DND-41 (cell line): ENCODE measurements around the gene ZNF283.

Experiments
- ATAC-seq: fragments of 200-7000 bp; cut with Tn5 transposase; 3 replicates; pipeline ENCODE4 v1.9.1; 2021; ENCODE audit warnings: low read depth; ENCODE audit not compliant: insufficient read depth
- DNase-seq: peaks from one replicate; pipeline ENCODE4 v3.0.0-alpha.2; 2020
- H2AFZ ChIP-seq: 2 replicates; pipeline ENCODE4 v1.6.0; 2012; ENCODE audit warnings: low read depth, low read length
- H3K27ac ChIP-seq: 2 replicates; pipeline ENCODE4 v1.5.1; 2012; ENCODE audit warnings: low read length, inconsistent platforms
- H3K27me3 ChIP-seq: fragments of 200-600 bp; sonication (generic); 2 replicates; pipeline ENCODE4 v1.6.0; 2012; ENCODE audit warnings: low read length, mild to moderate bottlenecking, inconsistent platforms; ENCODE audit not compliant: insufficient read depth, poor library complexity
- H3K36me3 ChIP-seq: 2 replicates; pipeline ENCODE4 v1.5.1; 2012; ENCODE audit warnings: low read length, inconsistent platforms; ENCODE audit not compliant: insufficient read depth
- H3K4me1 ChIP-seq: 2 replicates; pipeline ENCODE4 v1.5.1; 2012; ENCODE audit warnings: mild to moderate bottlenecking, low read length; ENCODE audit not compliant: insufficient read depth
- H3K4me2 ChIP-seq: 2 replicates; pipeline ENCODE4 v1.6.0; 2012; ENCODE audit warnings: mild to moderate bottlenecking, moderate library complexity, low read length, inconsistent platforms; ENCODE audit not compliant: insufficient read depth
- H3K4me3 ChIP-seq, 2 experiments: fragments of 200-600 bp in 1 of 2; shearing (Covaris generic) in 1 of 2; 2 replicates each; pipeline ENCODE4 v1.5.1; 2012 to 2016; ENCODE audit warnings: inconsistent platforms in 2 of 2, low read length in 2 of 2, mild to moderate bottlenecking in 2 of 2, low read depth in 1 of 2, moderate library complexity in 1 of 2
- H3K79me2 ChIP-seq: 2 replicates; pipeline ENCODE4 v1.6.0; 2012; ENCODE audit warnings: low read length, inconsistent platforms; ENCODE audit not compliant: insufficient read depth
- H3K9ac ChIP-seq: 2 replicates; pipeline ENCODE4 v1.6.0; 2012; ENCODE audit warnings: low read depth, mild to moderate bottlenecking, inconsistent platforms, low read length, moderate library complexity
- H3K9me3 ChIP-seq: 2 replicates; pipeline ENCODE4 v1.5.1; 2012; ENCODE audit warnings: low read length, moderate library complexity, mild to moderate bottlenecking, inconsistent platforms; ENCODE audit not compliant: insufficient read depth, severe bottlenecking
- H4K20me1 ChIP-seq: 2 replicates; pipeline ENCODE4 v1.6.0; 2012; ENCODE audit warnings: low read length; ENCODE audit not compliant: insufficient read depth
- EZH2 ChIP-seq: IDR thresholded peaks from 3 replicates; pipeline ENCODE4 v1.6.1; 2012; ENCODE audit warnings: borderline replicate concordance, low read depth, mild to moderate bottlenecking, moderate library complexity, low read length, inconsistent platforms; ENCODE audit not compliant: severe bottlenecking
- TF ChIP-seq, protein P1 (sequence below): IDR thresholded peaks from 2 replicates; pipeline ENCODE4 v1.5.1; 2012; ENCODE audit warnings: borderline replicate concordance, low read length, moderate library complexity, mild to moderate bottlenecking; ENCODE audit not compliant: poor library complexity, severe bottlenecking; ENCODE audit errors: extremely low read depth

Gene ZNF283

DNA sequence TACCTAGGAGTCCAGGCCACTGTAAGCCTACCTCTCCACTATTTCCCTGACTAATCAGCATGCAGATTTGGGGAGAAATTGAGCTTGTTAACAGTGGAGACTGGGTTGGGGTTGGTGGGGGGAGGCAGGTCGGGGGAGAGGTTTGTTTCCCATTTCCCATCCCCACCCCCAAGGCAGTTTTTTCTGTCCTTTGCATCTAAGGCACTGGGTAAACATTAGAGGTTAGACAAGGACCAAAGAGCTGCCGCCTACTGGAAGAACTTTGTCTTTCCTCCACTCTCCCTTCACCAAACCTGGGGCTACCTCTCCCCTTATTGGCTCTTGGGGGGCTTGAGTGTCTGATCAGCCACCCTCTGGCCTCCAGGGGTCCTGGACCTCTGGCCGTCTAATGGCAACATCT is 47.3 kb upstream of the ZNF283 start:
- TF ChIP-seq EZH2: no peak
- TF ChIP-seq, protein P1, sequence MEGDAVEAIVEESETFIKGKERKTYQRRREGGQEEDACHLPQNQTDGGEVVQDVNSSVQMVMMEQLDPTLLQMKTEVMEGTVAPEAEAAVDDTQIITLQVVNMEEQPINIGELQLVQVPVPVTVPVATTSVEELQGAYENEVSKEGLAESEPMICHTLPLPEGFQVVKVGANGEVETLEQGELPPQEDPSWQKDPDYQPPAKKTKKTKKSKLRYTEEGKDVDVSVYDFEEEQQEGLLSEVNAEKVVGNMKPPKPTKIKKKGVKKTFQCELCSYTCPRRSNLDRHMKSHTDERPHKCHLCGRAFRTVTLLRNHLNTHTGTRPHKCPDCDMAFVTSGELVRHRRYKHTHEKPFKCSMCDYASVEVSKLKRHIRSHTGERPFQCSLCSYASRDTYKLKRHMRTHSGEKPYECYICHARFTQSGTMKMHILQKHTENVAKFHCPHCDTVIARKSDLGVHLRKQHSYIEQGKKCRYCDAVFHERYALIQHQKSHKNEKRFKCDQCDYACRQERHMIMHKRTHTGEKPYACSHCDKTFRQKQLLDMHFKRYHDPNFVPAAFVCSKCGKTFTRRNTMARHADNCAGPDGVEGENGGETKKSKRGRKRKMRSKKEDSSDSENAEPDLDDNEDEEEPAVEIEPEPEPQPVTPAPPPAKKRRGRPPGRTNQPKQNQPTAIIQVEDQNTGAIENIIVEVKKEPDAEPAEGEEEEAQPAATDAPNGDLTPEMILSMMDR: no peak

GRCh38 chr19:43780706-43781525 is 46.2 kb upstream of the ZNF283 start, which contains the start of gene KCNN4:
KCNN4 (minus strand) TSS chr19:43780973; CDS start chr19:43780861, 112 bp downstream.
- H3K27ac ChIP-seq: peak within 1 kb of the TSS; percentile 57
- H3K9me3 ChIP-seq: no peaks in the 10 kb centered on the region
- no peaks in the 10 kb centered on the region for H3K27me3 ChIP-seq
- TF ChIP-seq EZH2: no peak
- TF ChIP-seq, protein P1: no peak
- H3K4me3 ChIP-seq: no peak within 1 kb of the TSS
- no peak within 1 kb of the TSS for H3K4me2 ChIP-seq
- no peak within 1 kb of the TSS for H2AFZ ChIP-seq
- H3K4me1 ChIP-seq: peaks cover 59% of the 10 kb centered on the region
- H4K20me1 ChIP-seq: no peaks in the 10 kb centered on the region
- ATAC-seq (no peak), DNase-seq (no peak)
- no peaks in the 10 kb centered on the region for H3K36me3 ChIP-seq
- no peak within 1 kb of the TSS for H3K9ac ChIP-seq
- H3K79me2 ChIP-seq: no peaks in the 10 kb centered on the region

More for the DNA sequence above, 47.3 kb upstream of the ZNF283 start:
- no peak for DNase-seq
- no peak for ATAC-seq
- Histone ChIP-seq H3K27ac (peak overlapping the region; percentile 57), H4K20me1 (no peaks in the 10 kb centered on the region), H3K9me3 (no peaks in the 10 kb centered on the region), H3K27me3 (no peaks in the 10 kb centered on the region), H2AFZ (no peak overlapping the region), H3K4me2 (no peak overlapping the region), H3K79me2 (no peaks in the 10 kb centered on the region), H3K4me3 (no peak overlapping the region), H3K9ac (no peak overlapping the region), H3K4me1 (peaks cover 52% of the 10 kb centered on the region), H3K36me3 (no peaks in the 10 kb centered on the region)

- H4K20me1 ChIP-seq: no peaks in the 10 kb centered on the region
- no peak overlapping the region for H3K9ac ChIP-seq
- no peak overlapping the region for H3K4me2 ChIP-seq
- peaks cover 52% of the 10 kb centered on the region for H3K4me1 ChIP-seq
- H3K9me3 ChIP-seq: no peaks in the 10 kb centered on the region
- H2AFZ ChIP-seq: no peak overlapping the region
- no peaks in the 10 kb centered on the region for H3K36me3 ChIP-seq
- no peaks in the 10 kb centered on the region for H3K79me2 ChIP-seq
- DNase-seq: no peak
- H3K27ac ChIP-seq: no peak overlapping the region
- H3K27me3 ChIP-seq: no peaks in the 10 kb centered on the region
- no peak for ATAC-seq
- no peak for TF ChIP-seq EZH2
- TF ChIP-seq, protein P1: no peak
- no peak overlapping the region for H3K4me3 ChIP-seq
Observed at GRCh38 chr19:43781630-43782310, 45.4 kb upstream of the ZNF283 start.
